ENCODE data around the gene DIRAS2. TPM values are rescaled to one million over a fixed set of nuclear protein-coding genes. Genes with fewer than 3 reads are reported as not detected.

Gene DIRAS2
- total and polyA plus RNA-seq, 9 donors = 0.07 to 0.25 (median 0.16) TPM; not detected in 3

GRCh38 chr9:90629354-90629753 is 13.3 kb downstream of the DIRAS2 start:
- TF ChIP-seq EP300 (IDR thresholded peaks at IDR 0.05) (no peak), CTCF (IDR thresholded peaks at IDR 0.05) (no peak), POLR2A (IDR thresholded peaks at IDR 0.05) (no peak)
- intact Hi-C loops (cut with DNase I) = no loop called here
- Histone ChIP-seq H3K36me3 (no peaks in the 10 kb centered on the region), H3K9me3 (no peaks in the 10 kb centered on the region), H3K27me3 (no peaks in the 10 kb centered on the region), H3K4me1 (ENCODE audit: insufficient read depth) (no peaks in the 10 kb centered on the region), H3K4me3 (no peak overlapping the region), H3K27ac (no peak overlapping the region)
- WGBS, 3 donors = 86 to 93% (median 91%) methylated on average over 6 of the region's 6 CpGs
- DNase-seq = no peak

GRCh38 chr9:90616806-90617205 is 25.8 kb downstream of the DIRAS2 start:
- Histone ChIP-seq H3K9me3 (no peaks in the 10 kb centered on the region), H3K36me3 (no peaks in the 10 kb centered on the region), H3K27me3 (no peaks in the 10 kb centered on the region), H3K4me3 (no peak overlapping the region), H3K4me1 (ENCODE audit: insufficient read depth) (no peaks in the 10 kb centered on the region), H3K27ac (no peak overlapping the region)
- no peak for TF ChIP-seq CTCF (IDR thresholded peaks at IDR 0.05)
- no peak for TF ChIP-seq EP300 (IDR thresholded peaks at IDR 0.05)
- TF ChIP-seq POLR2A (IDR thresholded peaks at IDR 0.05) = no peak
- intact Hi-C loops (cut with DNase I) = no loop called here
- no peak for DNase-seq
- WGBS, 3 donors = 64 to 77% (median 64%) methylated on average over 3 of the region's 3 CpGs

GRCh38 chr9:90613502-90613901 is 29.1 kb downstream of the DIRAS2 start:
- H3K27ac ChIP-seq = no peak overlapping the region
- no peaks in the 10 kb centered on the region for H3K4me1 ChIP-seq (ENCODE audit: insufficient read depth)
- no peak for DNase-seq
- no peak overlapping the region for H3K4me3 ChIP-seq
- H3K27me3 ChIP-seq = no peaks in the 10 kb centered on the region
- H3K36me3 ChIP-seq = no peaks in the 10 kb centered on the region
- TF ChIP-seq EP300 (IDR thresholded peaks at IDR 0.05) = no peak
- no peak for TF ChIP-seq CTCF (IDR thresholded peaks at IDR 0.05)
- TF ChIP-seq POLR2A (IDR thresholded peaks at IDR 0.05) = no peak
- WGBS, 3 donors = 89 to 93% (median 90%) methylated on average over 18 of the region's 18 CpGs
- intact Hi-C loops (cut with DNase I) = no loop called here
- H3K9me3 ChIP-seq = no peaks in the 10 kb centered on the region

- Histone ChIP-seq H3K4me1 (ENCODE audit: insufficient read depth) (no peaks in the 10 kb centered on the region), H3K27me3 (no peaks in the 10 kb centered on the region), H3K36me3 (no peaks in the 10 kb centered on the region), H3K9me3 (no peaks in the 10 kb centered on the region), H3K27ac (no peak overlapping the region), H3K4me3 (no peak overlapping the region)
- TF ChIP-seq EP300 (IDR thresholded peaks at IDR 0.05) = no peak
- TF ChIP-seq CTCF (IDR thresholded peaks at IDR 0.05) = no peak
- no peak for TF ChIP-seq POLR2A (IDR thresholded peaks at IDR 0.05)
- DNase-seq = no peak
- WGBS, 3 donors = 90 to 93% (median 91%) methylated on average over 14 of the region's 14 CpGs
- intact Hi-C loops (cut with DNase I) = no loop called here
Measured at GRCh38 chr9:90612957-90613356, 29.7 kb downstream of the DIRAS2 start.

GRCh38 chr9:90611568-90611967 is 31.1 kb downstream of the DIRAS2 start:
- intact Hi-C loops (cut with DNase I) = no loop called here
- Histone ChIP-seq H3K4me1 (ENCODE audit: insufficient read depth) (no peaks in the 10 kb centered on the region), H3K9me3 (no peaks in the 10 kb centered on the region), H3K4me3 (no peak overlapping the region), H3K27me3 (no peaks in the 10 kb centered on the region), H3K27ac (no peak overlapping the region), H3K36me3 (no peaks in the 10 kb centered on the region)
- WGBS, 3 donors = 27 to 50% (median 44%) methylated on average over 3 of the region's 3 CpGs
- TF ChIP-seq POLR2A (IDR thresholded peaks at IDR 0.05) (no peak), CTCF (IDR thresholded peaks at IDR 0.05) (no peak), EP300 (IDR thresholded peaks at IDR 0.05) (no peak)
- no peak for DNase-seq

Measured in ovary (tissue), 9 donors.